ENCODE measurements around the gene PIAS4. TPM values are rescaled to one million over a fixed set of nuclear protein-coding genes. Genes with fewer than 3 reads are reported as not detected.

The PIAS4 gene
- total RNA-seq, 1 donor from 2014 or later = 95.8 TPM

DNA sequence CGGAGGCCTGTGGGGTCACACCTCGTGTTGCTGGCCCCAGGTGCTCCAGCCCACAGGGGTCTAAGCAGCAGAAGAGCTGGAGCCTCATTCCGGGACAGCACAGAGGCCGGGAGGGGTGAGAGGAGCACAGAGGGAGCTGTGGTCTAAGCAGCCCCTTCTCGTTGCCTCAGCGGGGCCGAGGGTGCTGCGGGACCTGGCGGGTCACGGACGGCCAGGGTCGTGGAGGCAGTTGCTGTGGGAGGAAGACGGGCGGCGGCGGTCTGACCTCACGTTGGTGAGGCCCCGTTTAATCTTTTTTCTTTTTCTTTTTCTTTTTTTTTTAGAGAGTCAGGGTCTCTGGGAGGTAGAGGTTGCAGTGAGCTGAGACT, 21.7 kb downstream of the PIAS4 start:
- TF ChIP-seq, protein P1, sequence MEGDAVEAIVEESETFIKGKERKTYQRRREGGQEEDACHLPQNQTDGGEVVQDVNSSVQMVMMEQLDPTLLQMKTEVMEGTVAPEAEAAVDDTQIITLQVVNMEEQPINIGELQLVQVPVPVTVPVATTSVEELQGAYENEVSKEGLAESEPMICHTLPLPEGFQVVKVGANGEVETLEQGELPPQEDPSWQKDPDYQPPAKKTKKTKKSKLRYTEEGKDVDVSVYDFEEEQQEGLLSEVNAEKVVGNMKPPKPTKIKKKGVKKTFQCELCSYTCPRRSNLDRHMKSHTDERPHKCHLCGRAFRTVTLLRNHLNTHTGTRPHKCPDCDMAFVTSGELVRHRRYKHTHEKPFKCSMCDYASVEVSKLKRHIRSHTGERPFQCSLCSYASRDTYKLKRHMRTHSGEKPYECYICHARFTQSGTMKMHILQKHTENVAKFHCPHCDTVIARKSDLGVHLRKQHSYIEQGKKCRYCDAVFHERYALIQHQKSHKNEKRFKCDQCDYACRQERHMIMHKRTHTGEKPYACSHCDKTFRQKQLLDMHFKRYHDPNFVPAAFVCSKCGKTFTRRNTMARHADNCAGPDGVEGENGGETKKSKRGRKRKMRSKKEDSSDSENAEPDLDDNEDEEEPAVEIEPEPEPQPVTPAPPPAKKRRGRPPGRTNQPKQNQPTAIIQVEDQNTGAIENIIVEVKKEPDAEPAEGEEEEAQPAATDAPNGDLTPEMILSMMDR (IDR thresholded peaks at IDR 0.05; ENCODE audit: partially characterized antibody, unreplicated experiment) = no peak
- Mint-ChIP-seq H3K27ac (ENCODE audit: unreplicated experiment) (no peak overlapping the region), H3K9me3 (ENCODE audit: unreplicated experiment) (peaks cover 2% of the 10 kb centered on the region), H3K4me1 (ENCODE audit: low read depth, unreplicated experiment) (no peaks in the 10 kb centered on the region), H3K27me3 (ENCODE audit: unreplicated experiment) (peaks cover 3% of the 10 kb centered on the region), H3K36me3 (ENCODE audit: unreplicated experiment) (no peaks in the 10 kb centered on the region), H3K4me3 (ENCODE audit: unreplicated experiment) (no peak overlapping the region)
- no peak for DNase-seq

DNA sequence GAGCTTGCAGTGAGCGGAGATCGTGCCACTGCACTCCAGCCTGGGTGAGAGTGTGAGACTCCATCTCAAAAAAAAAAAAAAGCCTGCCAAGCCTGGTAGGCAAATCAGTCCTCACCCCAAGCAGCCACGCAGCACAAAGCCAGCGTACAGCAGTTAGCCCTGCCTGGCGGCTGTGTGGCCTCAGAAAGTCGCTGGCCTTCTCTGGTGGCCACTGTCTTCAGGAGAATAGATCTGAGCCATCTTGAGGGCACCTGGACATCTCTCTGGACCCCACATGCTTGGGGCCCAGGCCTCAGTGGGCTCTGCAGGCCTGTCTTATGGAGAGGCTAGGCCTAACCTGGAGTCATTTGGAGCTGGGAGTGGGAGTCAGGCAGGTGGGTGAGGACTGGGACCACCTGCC, 23.0 kb downstream of the PIAS4 start:
- Mint-ChIP-seq H3K4me3 (ENCODE audit: unreplicated experiment) (no peak overlapping the region), H3K27ac (ENCODE audit: unreplicated experiment) (no peak overlapping the region), H3K4me1 (ENCODE audit: low read depth, unreplicated experiment) (no peaks in the 10 kb centered on the region), H3K36me3 (ENCODE audit: unreplicated experiment) (no peaks in the 10 kb centered on the region), H3K9me3 (ENCODE audit: unreplicated experiment) (peaks cover 2% of the 10 kb centered on the region), H3K27me3 (ENCODE audit: unreplicated experiment) (peaks cover 5% of the 10 kb centered on the region)
- TF ChIP-seq, protein P1 (IDR thresholded peaks at IDR 0.05; ENCODE audit: partially characterized antibody, unreplicated experiment) = no peak
- no peak for DNase-seq

DNA sequence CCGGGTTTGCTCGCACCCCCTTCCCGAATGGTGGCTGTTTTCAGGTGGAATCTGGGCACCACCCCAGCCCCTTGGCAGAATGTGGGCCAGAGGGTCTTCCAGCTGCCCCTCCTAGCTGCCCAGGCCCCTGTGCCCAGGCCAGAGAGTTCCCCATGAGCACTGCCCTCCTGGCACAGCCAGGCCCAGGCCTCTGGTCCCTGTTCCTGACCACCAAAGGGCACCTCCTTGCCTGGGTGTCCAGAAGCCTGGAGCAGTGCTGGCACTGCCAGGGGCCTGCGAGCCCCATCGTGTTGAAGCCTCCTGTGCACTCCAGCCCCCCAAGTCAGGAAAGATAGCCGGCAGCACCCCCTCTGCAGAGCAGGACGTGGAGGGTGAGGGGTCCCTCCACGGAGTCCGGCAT, 23.4 kb downstream of the PIAS4 start:
- Mint-ChIP-seq H3K9me3 (ENCODE audit: unreplicated experiment) (peaks cover 2% of the 10 kb centered on the region), H3K27me3 (ENCODE audit: unreplicated experiment) (peaks cover 5% of the 10 kb centered on the region), H3K4me3 (ENCODE audit: unreplicated experiment) (no peak overlapping the region), H3K4me1 (ENCODE audit: low read depth, unreplicated experiment) (no peaks in the 10 kb centered on the region), H3K27ac (ENCODE audit: unreplicated experiment) (no peak overlapping the region), H3K36me3 (ENCODE audit: unreplicated experiment) (no peaks in the 10 kb centered on the region)
- TF ChIP-seq, protein P1 (IDR thresholded peaks at IDR 0.05; ENCODE audit: partially characterized antibody, unreplicated experiment) = no peak
- no peak for DNase-seq

GRCh38 chr19:4031420-4031819, 23.9 kb downstream of the PIAS4 start:
- H3K9me3 Mint-ChIP-seq (ENCODE audit: unreplicated experiment) = peaks cover 2% of the 10 kb centered on the region
- no peaks in the 10 kb centered on the region for H3K4me1 Mint-ChIP-seq (ENCODE audit: low read depth, unreplicated experiment)
- peaks cover 5% of the 10 kb centered on the region for H3K27me3 Mint-ChIP-seq (ENCODE audit: unreplicated experiment)
- TF ChIP-seq, protein P1 (IDR thresholded peaks at IDR 0.05; ENCODE audit: partially characterized antibody, unreplicated experiment) = no peak
- H3K27ac Mint-ChIP-seq (ENCODE audit: unreplicated experiment) = no peak overlapping the region
- H3K36me3 Mint-ChIP-seq (ENCODE audit: unreplicated experiment) = no peaks in the 10 kb centered on the region
- no peak for DNase-seq
- H3K4me3 Mint-ChIP-seq (ENCODE audit: unreplicated experiment) = no peak overlapping the region

GRCh38 chr19:4032436-4032835, 24.9 kb downstream of the PIAS4 start:
- Mint-ChIP-seq H3K27me3 (ENCODE audit: unreplicated experiment) (peaks cover 5% of the 10 kb centered on the region), H3K27ac (ENCODE audit: unreplicated experiment) (no peak overlapping the region), H3K9me3 (ENCODE audit: unreplicated experiment) (peaks cover 2% of the 10 kb centered on the region), H3K36me3 (ENCODE audit: unreplicated experiment) (no peaks in the 10 kb centered on the region), H3K4me1 (ENCODE audit: low read depth, unreplicated experiment) (no peaks in the 10 kb centered on the region), H3K4me3 (ENCODE audit: unreplicated experiment) (no peak overlapping the region)
- DNase-seq = no peak
- TF ChIP-seq, protein P1 (IDR thresholded peaks at IDR 0.05; ENCODE audit: partially characterized antibody, unreplicated experiment) = no peak
